NOMO-1 treated with DMSO at 0.1 percent for 48 hours (cell line): ENCODE data around the gene CALB2.

ENCODE experiments used
- DNase-seq: peaks from one replicate; lab custom pipeline; 2025; ENCODE audit not compliant: unreplicated experiment; lab: John Stamatoyannopoulos, UW

The CALB2 gene

DNA sequence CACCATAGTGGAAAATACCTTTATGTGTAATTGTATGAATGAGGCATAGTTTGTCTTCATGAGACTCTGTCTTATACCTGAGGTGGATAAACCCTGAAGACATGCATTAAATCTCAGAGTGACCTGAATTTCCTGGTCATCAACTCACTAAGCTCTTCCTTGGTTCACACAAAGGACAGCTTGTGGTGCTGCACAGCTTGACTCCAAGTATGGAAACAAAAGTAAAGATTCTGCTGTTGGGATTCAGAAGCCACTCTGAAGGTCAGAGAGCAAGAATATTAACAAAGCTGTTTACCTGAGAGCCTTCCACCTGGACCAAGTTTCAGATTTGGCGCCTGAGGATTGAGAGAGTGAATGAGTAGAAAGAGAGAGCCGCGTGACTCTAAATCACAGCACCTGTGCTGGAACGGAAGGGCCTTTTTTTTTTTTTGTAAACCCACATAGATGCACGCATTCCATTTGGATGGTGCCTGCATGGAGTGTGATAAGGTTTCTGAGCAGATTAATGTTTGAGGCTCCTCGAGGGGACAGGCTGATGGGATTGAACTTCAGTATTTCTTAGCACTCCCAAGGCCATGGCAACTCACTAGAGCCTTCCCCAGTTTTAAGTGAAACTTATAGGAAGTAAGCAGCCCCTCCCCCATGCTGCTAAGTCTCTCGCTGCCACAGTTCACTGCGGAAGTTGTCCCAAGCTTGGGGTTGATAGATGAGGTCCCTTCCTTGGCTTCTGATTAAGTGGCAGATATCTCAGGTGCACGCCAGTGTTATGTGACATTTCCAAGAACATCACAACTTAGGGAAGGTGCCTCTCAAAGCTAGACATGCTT, 28.7 kb downstream of the CALB2 start:
- DNase-seq, result no peak

DNA sequence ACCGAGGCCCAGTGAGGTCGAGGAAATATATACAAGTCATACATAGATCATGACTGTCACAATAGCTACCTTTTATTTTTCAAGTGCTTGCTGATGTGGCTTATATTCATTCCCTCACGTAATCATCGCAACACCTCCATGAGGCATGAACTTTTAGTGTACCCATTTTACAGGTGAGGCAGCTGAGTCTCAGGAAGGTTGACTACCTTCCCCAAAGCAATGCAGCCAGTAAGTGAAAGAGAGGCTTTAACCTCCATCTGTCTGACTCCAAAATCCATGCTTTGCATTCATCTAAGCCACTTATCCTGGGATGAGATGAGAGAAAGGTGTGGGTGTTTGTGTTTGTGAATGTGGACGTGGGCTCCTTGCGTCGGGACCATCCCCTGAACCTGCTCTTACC, 30.8 kb downstream of the CALB2 start:
- DNase-seq, result no peak

GRCh38 chr16:71396594-71396993, 38.1 kb downstream of the CALB2 start:
- DNase-seq, result no peak

DNA sequence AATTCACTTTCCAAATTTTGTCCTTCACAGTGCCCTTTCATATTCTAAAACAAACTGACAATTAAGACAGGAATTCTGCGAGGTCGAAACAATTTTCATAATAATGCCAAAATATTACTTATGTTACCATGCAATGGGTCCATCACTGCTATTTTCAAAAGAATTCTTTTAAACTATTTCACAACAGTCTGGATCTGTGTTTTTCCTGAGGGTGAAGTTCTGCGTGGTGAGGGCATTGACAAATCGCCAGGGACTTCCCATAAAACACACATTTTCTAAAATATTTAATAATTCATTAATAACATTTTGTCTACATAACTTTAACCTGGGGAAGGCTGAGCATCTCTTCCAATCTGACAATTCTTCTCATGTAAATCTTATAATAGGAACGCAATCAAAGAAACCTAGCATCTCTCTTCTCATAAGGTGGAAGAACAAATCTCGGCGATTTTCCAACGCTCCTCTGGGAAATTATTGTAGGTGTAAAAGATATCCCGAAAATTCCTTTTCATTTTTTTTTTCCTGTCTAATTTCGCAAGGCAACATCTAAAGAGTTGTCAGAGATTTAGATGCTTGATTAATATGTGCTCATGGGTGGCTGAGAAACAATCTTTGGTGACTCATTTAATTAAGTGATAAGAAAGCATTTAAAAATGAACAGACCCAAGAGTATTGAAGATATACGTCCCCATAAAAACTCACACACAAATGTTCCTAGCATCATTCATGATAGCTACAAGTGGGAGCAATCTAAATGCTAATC, 41.5 kb downstream of the CALB2 start:
- DNase-seq, result no peak

DNA sequence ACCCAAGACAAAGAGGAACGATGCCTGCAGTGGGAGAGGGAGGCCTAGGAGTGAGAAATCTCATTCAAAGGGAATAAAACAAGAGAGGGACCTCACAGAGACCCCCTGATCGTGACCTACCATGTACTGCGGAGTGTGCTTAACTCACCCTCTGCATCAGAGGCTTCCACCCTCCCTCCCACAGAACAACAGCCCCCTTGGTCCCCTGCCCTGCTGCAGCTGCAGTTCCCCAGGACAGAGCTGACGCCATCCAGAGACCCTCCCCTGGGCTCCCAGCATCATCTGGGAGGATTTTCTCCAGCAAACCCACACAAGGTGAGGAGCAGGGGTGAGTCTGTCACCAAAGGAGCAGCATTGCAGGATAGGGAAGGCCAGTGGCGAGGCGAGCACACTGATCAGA, 43.5 kb downstream of the CALB2 start:
- DNase-seq, result no peak

DNA sequence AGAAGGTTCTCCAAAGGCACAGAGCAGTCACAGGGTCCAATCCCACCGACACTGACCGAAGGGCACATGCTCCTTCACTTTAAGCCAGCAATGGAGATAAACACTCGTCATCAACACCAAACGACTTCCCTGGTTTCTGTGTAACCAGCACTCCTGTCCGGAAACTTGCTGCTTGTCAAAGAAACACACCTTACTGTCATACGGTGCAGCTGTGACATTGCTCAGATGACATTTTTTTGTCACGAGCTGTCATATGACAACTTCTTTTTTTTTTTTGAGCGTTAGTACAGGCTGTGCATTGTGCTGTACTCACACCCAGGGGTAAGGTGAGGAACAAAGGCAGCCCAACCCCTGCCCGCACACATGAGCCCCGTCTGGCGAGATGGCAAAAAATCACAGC, 44.2 kb downstream of the CALB2 start:
- no peak for DNase-seq

GRCh38 chr16:71404364-71404763, 45.8 kb downstream of the CALB2 start:
- no peak for DNase-seq

GRCh38 chr16:71406316-71406715, 47.8 kb downstream of the CALB2 start:
- no peak for DNase-seq

- peak; percentile 48 for DNase-seq
Measured at GRCh38 chr16:71406724-71407123, 48.2 kb downstream of the CALB2 start.

DNA sequence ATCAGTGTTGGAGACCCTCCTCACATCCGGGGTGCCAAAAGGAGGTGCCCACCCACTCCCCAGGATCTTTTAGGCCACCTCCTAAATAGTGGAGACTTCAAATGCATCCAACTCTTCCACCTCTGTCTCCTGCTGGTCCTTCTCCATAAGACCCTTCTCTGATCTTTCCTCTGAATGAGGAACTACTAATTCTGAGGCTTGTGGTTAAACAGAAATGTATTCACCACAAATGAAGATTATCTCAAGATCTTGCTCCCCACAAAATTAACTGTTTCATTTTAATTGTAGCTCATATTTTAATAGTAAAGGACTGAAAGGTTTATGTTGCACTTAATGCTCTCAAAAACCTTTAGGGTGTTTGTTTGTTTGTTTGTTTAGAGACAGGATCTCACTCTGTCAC, 49.2 kb downstream of the CALB2 start:
- peak; percentile 78 for DNase-seq

GRCh38 chr16:71408536-71408935, 50.0 kb downstream of the CALB2 start:
- DNase-seq, result no peak

DNA sequence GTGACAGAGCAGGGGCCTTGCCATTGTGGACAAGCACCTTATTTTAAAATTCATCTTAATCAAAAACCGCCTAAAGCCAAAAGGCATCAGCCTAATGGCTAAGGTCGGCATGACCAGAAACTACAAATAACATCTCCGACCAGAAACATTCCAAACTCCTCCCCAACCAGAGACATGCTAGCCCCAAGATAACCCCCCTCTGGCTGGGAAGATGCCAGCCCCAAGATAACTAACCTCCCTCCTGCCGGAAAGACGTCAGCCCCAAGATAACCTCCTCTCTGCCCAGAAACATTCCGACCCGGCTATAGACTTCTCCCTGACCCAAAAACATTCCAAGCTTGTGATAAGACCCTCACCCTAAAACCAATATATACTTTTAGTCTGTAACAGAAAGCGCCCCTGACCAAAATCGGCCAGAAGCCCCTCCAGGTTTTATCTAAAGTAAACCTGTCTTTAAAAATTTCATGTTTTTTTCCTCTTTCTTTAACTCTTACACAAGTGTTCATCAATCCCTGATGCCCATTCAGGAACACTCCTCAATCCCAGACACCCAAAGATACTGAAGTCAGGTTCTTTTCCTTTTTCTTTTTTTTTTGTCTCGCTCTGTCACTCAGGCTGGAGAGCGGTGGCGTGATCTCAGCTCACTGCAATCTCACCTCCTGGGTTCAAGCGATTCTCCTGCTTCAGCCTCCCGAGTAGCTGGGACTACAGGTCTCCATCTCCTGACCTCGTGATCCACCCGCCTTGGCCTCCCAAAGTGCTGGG, 50.7 kb downstream of the CALB2 start:
- no peak for DNase-seq

DNA sequence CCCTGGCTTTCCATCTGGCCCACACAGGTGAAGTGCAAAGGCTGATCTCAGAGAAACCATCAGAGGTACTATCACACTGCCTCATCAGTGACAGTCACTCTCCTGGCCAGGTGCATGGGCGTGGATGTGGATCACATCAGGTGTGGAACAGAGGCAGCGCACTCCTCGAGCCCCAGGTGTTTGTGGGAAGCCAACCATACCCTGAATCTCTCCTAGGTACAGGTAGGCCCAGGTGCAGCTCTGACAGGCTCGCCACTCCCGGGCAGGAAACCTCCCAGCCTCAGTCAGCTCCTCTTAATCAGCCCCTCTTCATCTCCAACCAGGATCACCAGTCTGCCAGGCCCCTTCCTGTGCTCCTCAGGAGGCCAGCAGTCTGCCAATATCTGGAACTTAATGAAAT, 51.6 kb downstream of the CALB2 start:
- no peak for DNase-seq

- DNase-seq, result peak; percentile 54
Measured at GRCh38 chr16:71412270-71413160, 54.0 kb downstream of the CALB2 start.

DNA sequence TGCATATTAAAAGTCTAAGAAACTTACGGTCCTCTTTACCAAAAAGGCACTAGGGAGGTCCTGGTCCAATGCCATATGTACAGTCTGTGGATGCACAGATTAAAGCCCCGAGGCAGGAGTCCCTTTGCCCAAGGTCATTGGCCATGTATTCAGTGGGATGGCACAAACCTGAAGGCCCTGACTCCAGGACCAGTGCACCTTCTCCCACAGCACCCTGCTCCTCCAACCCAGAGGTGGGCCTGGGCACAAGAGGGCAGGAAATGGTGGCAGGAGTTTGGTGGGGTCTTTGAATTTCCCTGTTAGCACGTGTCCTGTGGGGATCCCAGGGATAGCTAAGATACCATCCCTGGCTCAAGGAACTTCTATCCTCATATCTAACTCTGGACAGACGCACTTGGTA, 54.8 kb downstream of the CALB2 start:
- no peak for DNase-seq

DNA sequence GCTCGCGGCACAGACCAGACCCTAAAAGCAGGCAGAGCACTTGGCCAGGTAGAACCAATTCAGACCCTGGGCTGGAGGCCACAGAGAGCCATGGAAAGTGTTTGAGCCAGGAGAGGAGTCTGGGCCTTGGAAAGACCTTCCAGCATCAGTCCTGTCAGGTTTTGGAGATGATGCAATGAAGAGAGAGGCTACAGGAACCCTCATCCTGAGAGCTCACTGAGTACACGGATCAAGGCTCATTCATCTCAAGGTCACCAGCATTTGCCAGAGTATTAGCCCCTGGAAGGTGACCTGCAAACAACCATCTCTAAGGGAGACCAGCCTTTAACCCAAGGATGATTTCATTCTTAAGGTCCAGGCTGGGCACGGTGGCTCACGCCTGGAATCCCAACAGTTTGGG, 55.5 kb downstream of the CALB2 start:
- DNase-seq, result no peak

GRCh38 chr16:71421911-71422310, 63.4 kb downstream of the CALB2 start:
- DNase-seq, result peak; percentile 0

DNA sequence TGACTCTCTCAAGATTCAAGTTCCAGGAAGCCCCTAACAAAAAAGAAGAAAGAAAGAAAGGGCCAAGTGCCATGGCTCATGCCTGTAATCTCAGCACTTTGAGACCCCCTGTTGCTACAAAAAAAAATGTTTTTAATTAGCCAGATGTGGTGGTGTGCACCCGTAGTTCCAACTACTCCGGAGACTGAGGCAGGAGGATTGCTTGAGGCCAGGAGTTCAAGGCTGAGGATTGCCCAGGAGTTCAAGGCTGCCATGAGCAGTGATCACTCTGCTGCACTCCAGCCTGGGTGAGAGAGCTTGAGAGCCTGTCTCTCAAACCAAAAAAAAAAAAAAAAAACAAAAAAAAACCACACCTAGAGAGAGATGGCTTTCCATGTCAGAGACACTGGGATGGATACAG, 64.5 kb downstream of the CALB2 start:
- no peak for DNase-seq

- no peak for DNase-seq
Measured at GRCh38 chr16:71423865-71424264, 65.3 kb downstream of the CALB2 start.

DNA sequence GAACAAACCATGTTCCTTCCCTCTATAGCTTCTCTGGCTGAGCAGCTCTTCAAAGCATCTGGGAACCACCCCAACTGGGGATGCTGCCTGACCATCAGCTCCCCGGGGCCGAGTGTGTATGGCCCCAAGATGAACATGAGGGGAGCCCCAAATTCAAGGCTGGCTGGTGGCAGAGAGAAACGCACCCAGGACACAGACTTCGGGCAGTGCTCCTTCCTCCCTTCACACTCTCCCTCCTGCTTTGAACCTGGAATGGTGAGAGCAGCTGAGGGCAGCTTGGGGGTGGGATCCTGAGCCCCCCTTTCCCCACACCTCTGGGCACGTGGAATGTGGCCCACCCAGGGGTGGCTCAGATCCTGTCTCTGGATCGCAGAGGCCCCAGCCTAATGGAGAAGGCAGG, 66.1 kb downstream of the CALB2 start:
- no peak for DNase-seq

GRCh38 chr16:71425746-71426068, 67.2 kb downstream of the CALB2 start:
- DNase-seq, result no peak
